ENCODE measurements around the gene PIR.

DNA sequence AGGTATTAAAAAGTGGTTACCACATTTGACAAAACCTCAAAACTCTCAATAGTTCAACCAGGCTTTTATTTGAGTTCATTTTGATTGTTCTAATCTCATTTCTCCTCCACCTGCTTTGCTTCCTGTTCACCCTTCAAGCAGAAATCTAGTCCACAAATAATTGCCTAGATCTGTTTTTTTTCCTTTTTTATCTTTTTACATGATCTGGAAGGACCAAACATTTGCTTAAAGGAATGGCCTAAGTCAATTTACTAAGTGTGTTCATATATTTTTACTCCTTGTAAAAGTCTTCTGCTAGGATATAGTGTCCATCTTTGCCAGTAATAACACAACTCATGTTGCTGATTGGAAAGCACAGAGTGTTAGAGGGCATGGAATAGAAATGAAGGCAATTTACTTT lies 82.7 kb downstream of the PIR start:
- TF ChIP-seq, protein P1, sequence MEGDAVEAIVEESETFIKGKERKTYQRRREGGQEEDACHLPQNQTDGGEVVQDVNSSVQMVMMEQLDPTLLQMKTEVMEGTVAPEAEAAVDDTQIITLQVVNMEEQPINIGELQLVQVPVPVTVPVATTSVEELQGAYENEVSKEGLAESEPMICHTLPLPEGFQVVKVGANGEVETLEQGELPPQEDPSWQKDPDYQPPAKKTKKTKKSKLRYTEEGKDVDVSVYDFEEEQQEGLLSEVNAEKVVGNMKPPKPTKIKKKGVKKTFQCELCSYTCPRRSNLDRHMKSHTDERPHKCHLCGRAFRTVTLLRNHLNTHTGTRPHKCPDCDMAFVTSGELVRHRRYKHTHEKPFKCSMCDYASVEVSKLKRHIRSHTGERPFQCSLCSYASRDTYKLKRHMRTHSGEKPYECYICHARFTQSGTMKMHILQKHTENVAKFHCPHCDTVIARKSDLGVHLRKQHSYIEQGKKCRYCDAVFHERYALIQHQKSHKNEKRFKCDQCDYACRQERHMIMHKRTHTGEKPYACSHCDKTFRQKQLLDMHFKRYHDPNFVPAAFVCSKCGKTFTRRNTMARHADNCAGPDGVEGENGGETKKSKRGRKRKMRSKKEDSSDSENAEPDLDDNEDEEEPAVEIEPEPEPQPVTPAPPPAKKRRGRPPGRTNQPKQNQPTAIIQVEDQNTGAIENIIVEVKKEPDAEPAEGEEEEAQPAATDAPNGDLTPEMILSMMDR (IDR thresholded peaks at IDR 0.05), result no peak
- TF ChIP-seq ZFX (IDR thresholded peaks at IDR 0.05; ENCODE audit: borderline replicate concordance), result no peak

Measured in 22Rv1 (cell line).